HG03097 (cell line): Measurements from ENCODE around the gene KLK3.
"Not testable (repeated sequence)": the region's sequence is repeated elsewhere in the genome, so short reads cannot be mapped to it uniquely, and the experiment has no call there.

Experiments used
- ATAC-seq: cut with Tn5 transposase; IDR thresholded peaks from one replicate; pipeline ENCODE4 v1.9.1; 2021; ENCODE audit not compliant: unreplicated experiment, low FRiP score

The KLK3 gene

DNA sequence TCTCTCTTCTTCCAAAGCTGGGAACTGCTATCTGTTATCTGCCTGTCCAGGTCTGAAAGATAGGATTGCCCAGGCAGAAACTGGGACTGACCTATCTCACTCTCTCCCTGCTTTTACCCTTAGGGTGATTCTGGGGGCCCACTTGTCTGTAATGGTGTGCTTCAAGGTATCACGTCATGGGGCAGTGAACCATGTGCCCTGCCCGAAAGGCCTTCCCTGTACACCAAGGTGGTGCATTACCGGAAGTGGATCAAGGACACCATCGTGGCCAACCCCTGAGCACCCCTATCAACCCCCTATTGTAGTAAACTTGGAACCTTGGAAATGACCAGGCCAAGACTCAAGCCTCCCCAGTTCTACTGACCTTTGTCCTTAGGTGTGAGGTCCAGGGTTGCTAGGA is 5.1 kb downstream of the KLK3 start:
- no peak for ATAC-seq

- ATAC-seq, result no peak
Observed at GRCh38 chr19:50861010-50861409, 6.3 kb downstream of the KLK3 start.

- no peak for ATAC-seq
Observed at GRCh38 chr19:50861496-50862286, 7.0 kb downstream of the KLK3 start.

GRCh38 chr19:50869479-50869878 is 14.8 kb downstream of the KLK3 start:
- no peak for ATAC-seq

DNA sequence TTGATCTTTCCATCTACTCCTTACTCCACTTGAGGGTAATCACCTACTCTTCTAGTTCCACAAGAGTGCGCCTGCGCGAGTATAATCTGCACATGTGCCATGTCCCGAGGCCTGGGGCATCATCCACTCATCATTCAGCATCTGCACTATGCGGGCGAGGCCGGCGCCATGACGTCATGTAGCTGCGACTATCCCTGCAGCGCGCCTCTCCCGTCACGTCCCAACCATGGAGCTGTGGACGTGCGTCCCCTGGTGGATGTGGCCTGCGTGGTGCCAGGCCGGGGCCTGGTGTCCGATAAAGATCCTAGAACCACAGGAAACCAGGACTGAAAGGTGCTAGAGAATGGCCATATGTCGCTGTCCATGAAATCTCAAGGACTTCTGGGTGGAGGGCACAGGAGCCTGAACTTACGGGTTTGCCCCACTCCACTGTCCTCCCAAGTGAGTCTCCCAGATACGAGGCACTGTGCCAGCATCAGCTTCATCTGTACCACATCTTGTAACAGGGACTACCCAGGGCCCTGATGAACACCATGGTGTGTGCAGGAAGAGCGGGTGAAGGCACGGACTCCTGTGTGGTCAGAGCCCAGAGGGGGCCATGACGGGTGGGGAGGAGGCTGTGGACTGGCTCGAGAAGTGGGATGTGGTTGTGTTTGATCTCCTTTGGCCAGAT is 15.8 kb downstream of the KLK3 start:
- ATAC-seq, result no peak

DNA sequence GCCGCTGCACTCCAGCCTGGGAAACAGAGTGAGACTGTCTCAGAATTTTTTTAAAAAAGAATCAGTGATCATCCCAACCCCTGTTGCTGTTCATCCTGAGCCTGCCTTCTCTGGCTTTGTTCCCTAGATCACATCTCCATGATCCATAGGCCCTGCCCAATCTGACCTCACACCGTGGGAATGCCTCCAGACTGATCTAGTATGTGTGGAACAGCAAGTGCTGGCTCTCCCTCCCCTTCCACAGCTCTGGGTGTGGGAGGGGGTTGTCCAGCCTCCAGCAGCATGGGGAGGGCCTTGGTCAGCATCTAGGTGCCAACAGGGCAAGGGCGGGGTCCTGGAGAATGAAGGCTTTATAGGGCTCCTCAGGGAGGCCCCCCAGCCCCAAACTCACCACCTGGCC is 18.3 kb downstream of the KLK3 start, which contains the start of gene KLK2:
Gene KLK2, plus strand, starts transcription at position 384 of the 400 bp plus-strand sequence. CDS start 35 bp downstream, outside the sequence.
- no peak for ATAC-seq

DNA sequence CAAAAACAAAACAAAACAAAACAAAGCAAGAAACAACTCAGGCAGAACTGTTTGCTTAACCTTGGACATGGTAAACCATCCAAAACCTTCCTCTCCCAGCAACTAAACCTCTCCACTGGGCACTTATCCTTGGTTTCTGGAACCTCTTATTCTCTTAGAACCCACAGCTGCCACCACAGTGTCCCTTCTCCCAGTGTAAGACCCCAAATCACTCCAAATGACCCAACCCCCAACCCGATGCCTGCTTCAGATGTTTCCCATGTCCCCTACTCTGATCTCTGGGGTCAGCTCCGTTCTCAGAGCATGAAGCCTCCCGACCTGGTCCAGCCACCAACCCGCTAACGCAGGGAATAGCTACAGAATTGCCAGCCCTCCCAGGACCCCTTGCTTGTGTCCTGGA is 19.5 kb downstream of the KLK3 start:
- no peak for ATAC-seq

- ATAC-seq, result no peak
Observed at GRCh38 chr19:50875795-50876422, 21.2 kb downstream of the KLK3 start.

DNA sequence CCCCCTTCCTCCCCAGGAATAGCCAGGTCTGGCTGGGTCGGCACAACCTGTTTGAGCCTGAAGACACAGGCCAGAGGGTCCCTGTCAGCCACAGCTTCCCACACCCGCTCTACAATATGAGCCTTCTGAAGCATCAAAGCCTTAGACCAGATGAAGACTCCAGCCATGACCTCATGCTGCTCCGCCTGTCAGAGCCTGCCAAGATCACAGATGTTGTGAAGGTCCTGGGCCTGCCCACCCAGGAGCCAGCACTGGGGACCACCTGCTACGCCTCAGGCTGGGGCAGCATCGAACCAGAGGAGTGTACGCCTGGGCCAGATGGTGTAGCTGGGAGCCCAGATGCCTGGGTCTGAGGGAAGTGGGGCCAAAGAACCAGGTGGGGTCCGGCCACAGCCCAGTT is 21.7 kb downstream of the KLK3 start:
- ATAC-seq, result no peak

DNA sequence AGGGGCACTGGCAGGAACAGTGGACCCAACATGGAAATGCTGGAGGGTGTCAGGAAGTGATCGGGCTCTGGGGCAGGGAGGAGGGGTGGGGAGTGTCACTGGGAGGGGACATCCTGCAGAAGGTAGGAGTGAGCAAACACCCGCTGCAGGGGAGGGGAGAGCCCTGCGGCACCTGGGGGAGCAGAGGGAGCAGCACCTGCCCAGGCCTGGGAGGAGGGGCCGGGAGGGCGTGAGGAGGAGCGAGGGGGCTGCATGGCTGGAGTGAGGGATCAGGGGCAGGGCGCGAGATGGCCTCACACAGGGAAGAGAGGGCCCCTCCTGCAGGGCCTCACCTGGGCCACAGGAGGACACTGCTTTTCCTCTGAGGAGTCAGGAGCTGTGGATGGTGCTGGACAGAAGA is 22.6 kb downstream of the KLK3 start:
- ATAC-seq, result no peak

DNA sequence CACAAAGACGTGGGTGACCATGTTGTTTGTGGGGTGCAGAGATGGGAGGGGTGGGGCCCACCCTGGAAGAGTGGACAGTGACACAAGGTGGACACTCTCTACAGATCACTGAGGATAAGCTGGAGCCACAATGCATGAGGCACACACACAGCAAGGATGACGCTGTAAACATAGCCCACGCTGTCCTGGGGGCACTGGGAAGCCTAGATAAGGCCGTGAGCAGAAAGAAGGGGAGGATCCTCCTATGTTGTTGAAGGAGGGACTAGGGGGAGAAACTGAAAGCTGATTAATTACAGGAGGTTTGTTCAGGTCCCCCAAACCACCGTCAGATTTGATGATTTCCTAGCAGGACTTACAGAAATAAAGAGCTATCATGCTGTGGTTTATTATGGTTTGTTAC is 24.1 kb downstream of the KLK3 start:
- ATAC-seq, result no peak

DNA sequence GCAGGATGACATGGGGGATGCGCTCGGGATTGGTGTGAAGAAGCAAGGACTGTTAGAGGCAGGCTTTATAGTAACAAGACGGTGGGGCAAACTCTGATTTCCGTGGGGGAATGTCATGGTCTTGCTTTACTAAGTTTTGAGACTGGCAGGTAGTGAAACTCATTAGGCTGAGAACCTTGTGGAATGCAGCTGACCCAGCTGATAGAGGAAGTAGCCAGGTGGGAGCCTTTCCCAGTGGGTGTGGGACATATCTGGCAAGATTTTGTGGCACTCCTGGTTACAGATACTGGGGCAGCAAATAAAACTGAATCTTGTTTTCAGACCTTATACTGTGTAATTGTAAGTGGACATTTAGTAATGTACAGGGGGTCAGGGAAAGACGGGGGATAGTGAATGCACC is 25.5 kb downstream of the KLK3 start:
- ATAC-seq, result no peak

DNA sequence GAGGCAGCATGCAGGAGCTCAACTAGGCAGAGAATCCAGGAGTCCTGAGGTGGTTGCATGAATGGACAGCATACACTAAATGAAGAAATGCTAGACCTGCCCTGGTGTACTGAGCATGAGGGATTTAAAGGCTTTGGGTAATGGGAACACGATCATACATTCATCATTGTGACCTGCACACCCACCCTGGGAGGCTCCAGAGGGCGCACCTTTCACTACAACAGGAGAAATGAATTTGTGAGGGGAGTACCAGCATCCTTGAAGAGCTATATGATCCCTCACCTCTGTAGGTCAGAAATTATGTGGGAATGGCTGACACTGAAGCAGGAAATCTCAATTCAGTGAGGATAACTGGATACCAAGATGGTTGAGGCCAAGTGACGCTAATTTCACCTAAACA is 27.5 kb downstream of the KLK3 start:
- no peak for ATAC-seq

DNA sequence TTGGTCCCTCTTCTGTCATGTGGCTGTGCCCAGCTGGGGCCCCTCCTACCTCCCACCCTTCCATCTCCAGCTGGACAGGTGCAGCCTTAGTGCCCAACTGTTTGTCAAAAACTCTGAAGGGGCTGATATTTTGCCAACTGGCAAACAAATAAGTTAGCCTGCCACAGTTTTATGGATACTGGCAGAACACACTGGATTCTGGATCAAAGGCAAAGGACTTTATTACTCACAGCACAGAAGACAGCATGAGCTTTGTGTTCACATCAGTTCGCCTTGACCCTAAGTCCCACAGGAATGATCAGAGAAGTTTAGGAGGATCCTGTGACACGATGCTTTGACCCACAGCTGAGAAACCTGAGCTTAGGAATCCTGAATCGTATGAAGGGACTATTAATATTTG is 34.9 kb downstream of the KLK3 start:
- no peak for ATAC-seq

DNA sequence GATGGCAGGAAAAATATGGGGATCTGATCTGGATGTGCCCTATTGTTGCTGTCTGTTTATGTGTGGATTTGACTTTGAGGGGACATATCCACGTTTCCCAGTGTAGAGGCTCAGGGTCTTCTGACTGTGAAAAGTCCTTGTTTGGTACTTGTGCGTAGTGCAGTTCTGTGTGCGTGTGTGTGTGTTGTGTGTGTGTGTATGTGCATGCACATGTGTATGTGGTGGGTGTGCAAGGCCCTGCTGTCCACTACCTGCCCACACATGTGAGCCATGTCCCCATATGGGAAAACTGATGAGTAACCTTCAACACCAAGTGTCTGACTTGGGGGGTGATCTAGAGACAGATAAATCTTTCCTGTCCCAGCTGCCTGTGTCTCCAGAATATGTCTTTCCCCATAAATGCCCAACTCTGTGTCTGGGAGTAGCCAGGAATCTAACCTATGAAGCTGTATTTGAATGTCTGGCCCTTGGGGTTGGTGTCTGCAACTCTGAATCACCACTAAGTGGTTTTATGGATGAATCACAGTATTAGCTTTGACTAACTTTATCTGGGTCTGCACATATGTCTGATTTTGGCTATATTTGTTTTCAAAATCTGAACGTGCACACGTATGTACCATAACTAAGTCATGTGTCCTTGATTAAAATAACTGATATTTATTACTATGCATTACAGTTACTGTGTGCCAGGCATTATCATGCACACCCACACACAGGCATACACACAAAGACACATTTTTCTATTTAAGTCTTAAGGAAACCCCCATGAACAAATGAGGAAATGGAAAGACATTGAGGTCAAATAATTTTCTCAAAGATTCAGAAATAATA is 35.9 kb downstream of the KLK3 start:
- ATAC-seq, result no peak

- ATAC-seq, result no peak
Observed at GRCh38 chr19:50891253-50891625, 36.5 kb downstream of the KLK3 start.

GRCh38 chr19:50893047-50893736 is 38.5 kb downstream of the KLK3 start:
- no peak for ATAC-seq

GRCh38 chr19:50894478-50895356 is 40.0 kb downstream of the KLK3 start:
- ATAC-seq, result no peak

DNA sequence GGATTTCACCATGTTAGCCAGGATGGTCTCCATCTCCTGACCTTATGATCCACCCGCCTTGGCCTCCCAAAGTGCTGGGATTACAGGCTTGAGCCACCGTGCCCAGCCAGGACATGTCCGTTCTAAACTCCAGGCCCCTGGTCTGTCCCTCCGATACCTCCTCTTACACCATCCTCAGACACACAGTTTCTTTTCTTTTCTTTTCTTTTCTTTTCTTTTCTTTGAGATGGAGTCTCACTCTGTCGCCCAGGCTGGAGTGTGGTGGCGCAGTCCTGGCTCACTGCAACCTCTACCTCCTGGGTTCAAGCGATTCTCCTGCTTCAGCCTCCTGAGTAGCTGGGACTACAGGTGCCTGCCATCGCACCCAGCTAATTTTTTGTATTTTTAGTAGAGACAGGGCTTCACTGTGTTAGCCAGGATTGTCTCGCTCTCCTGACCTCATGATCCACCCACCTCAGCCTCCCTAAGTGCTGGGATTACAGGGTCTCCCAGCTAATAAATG is 41.4 kb downstream of the KLK3 start:
- ATAC-seq, result not testable (repeated sequence)
